Subcutaneous abdominal adipose tissue (tissue), 5 donors: ENCODE measurements around the gene OBSCN.

Experiments used
- H3K27ac ChIP-seq: one replicate; pipeline ENCODE4 v1.7.0; 2013; ENCODE audit warnings: low read depth, mild to moderate bottlenecking, inconsistent platforms, low read length, moderate library complexity
- H3K27me3 ChIP-seq, 5 donors: one replicate each; pipeline ENCODE4 v1.7.0; 2013; ENCODE audit warnings: low read length in 5 of 5, inconsistent platforms in 1 of 5; ENCODE audit not compliant: control insufficient read depth in 5 of 5, insufficient read depth in 4 of 5
- H3K36me3 ChIP-seq, 5 donors: one replicate each; pipeline ENCODE4 v1.7.0; 2013; ENCODE audit warnings: low read length in 5 of 5; ENCODE audit not compliant: control insufficient read depth in 5 of 5, insufficient read depth in 5 of 5
- H3K4me1 ChIP-seq, 5 donors: one replicate each; pipeline ENCODE4 v1.7.0; 2013; ENCODE audit warnings: low read length in 5 of 5, mild to moderate bottlenecking in 3 of 5, moderate library complexity in 1 of 5; ENCODE audit not compliant: control insufficient read depth in 5 of 5, insufficient read depth in 5 of 5
- H3K4me3 ChIP-seq, 5 donors: one replicate each; pipeline ENCODE4 v1.7.0; 2013; ENCODE audit warnings: low read length in 5 of 5, low read depth in 1 of 5
- H3K9ac ChIP-seq, 5 donors: one replicate each; pipeline ENCODE4 v1.7.0; 2013; ENCODE audit warnings: low read length in 5 of 5, mild to moderate bottlenecking in 4 of 5, moderate library complexity in 3 of 5
- H3K9me3 ChIP-seq, 5 donors: one replicate each; pipeline ENCODE4 v1.7.0; 2013; ENCODE audit warnings: low read length in 5 of 5; ENCODE audit not compliant: control insufficient read depth in 5 of 5
- donor health status: healthy.
- donor health status: healthy.
- donor health status: healthy.
- donor health status: healthy.
- donor health status: healthy.

The OBSCN gene

GRCh38 chr1:228339766-228340685 is 132.2 kb downstream of the OBSCN start:
- Histone ChIP-seq H3K27ac (no peak overlapping the region), H3K4me1 (no peaks in the 10 kb centered on the region), H3K4me3 (no peak overlapping the region), H3K9ac (no peak overlapping the region), H3K9me3 (peaks cover 0 to 12% (median 6%) of the 10 kb centered on the region in 5 donors), H3K27me3 (no peaks in the 10 kb centered on the region), H3K36me3 (peaks cover 0 to 9% (median 0%) of the 10 kb centered on the region in 5 donors)

DNA sequence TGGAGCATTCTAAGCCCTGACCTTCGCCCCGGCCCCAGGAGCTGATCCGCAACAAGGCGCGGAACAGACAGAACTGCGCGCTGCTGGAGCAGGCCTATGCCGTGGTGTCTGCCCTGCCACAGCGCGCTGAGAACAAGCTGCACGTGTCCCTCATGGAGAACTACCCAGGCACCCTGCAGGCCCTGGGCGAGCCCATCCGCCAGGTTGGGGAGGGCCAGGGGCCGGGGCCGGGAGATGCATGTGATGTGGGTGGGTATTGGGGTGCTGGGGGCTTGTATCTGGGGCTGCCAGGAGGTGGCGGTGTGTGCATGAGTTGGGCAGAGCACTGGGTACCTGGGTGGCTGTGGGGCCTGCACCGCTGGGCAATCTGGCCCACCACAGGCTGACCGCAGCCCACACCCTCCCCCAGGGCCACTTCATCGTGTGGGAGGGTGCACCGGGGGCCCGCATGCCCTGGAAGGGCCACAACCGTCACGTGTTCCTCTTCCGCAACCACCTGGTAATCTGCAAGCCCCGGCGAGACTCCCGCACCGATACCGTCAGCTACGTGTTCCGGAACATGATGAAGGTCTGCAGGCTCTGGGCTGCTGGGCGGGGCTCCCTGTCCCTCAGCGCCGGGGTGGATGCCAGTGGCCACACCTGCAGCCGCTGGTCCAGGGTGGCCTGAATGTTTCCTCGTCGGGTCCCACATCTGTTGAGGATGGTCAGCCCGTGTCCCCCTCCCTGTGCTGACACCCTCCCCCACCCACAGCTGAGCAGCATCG is 133.0 kb downstream of the OBSCN start:
- H3K27me3 ChIP-seq: no peaks in the 10 kb centered on the region
- no peaks in the 10 kb centered on the region for H3K4me1 ChIP-seq
- H3K27ac ChIP-seq: no peak overlapping the region
- no peak overlapping the region for H3K9ac ChIP-seq
- peaks cover 0 to 9% (median 0%) of the 10 kb centered on the region in 5 donors for H3K36me3 ChIP-seq
- peaks cover 0 to 12% (median 6%) of the 10 kb centered on the region in 5 donors for H3K9me3 ChIP-seq
- no peak overlapping the region for H3K4me3 ChIP-seq

- no peak overlapping the region for H3K4me3 ChIP-seq
- no peak overlapping the region for H3K9ac ChIP-seq
- H3K4me1 ChIP-seq: no peaks in the 10 kb centered on the region
- no peaks in the 10 kb centered on the region for H3K27me3 ChIP-seq
- H3K27ac ChIP-seq: no peak overlapping the region
- peaks cover 0 to 9% (median 0%) of the 10 kb centered on the region in 5 donors for H3K36me3 ChIP-seq
- H3K9me3 ChIP-seq: peaks cover 0 to 12% (median 6%) of the 10 kb centered on the region in 5 donors
Measured at GRCh38 chr1:228341450-228341813, 133.6 kb downstream of the OBSCN start.

GRCh38 chr1:228341814-228342626 is 134.2 kb downstream of the OBSCN start:
- Histone ChIP-seq H3K4me3 (no peak overlapping the region), H3K36me3 (peaks cover 0 to 9% (median 0%) of the 10 kb centered on the region in 5 donors), H3K9ac (no peak overlapping the region), H3K27me3 (no peaks in the 10 kb centered on the region), H3K27ac (no peak overlapping the region), H3K9me3 (peaks cover 0 to 12% (median 6%) of the 10 kb centered on the region in 5 donors), H3K4me1 (no peaks in the 10 kb centered on the region)

GRCh38 chr1:228342627-228343190 is 134.9 kb downstream of the OBSCN start:
- Histone ChIP-seq H3K4me3 (no peak overlapping the region), H3K4me1 (no peaks in the 10 kb centered on the region), H3K9me3 (peaks cover 0 to 12% (median 6%) of the 10 kb centered on the region in 5 donors), H3K27me3 (no peaks in the 10 kb centered on the region), H3K9ac (no peak overlapping the region), H3K36me3 (peaks cover 0 to 9% (median 0%) of the 10 kb centered on the region in 5 donors), H3K27ac (no peak overlapping the region)

DNA sequence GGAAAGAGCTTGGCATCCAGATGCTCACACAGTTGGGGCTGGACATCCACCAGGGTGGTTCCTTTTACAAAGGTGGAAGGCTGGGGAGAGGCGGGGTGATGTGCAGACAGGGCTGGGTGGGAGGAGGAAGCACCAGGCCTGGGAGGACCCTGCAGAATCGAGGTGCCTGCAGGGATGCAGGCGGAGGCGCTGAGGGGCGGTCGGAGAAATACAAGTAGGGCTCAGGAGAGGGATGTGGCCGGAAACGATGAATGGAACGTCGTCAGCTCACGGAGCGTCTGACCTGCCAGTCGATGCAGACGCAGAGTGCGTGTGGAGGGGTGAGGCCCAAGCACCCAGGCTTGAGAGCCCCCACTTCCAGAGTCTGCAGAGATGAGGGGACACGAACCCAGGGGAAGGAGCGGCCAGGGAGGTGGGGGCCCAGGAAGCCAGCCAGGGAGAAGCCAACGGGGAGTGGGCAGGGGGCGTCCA is 135.4 kb downstream of the OBSCN start:
- Histone ChIP-seq H3K4me1 (no peaks in the 10 kb centered on the region), H3K9ac (no peak overlapping the region), H3K27me3 (no peaks in the 10 kb centered on the region), H3K4me3 (no peak overlapping the region), H3K36me3 (peaks cover 0 to 9% (median 0%) of the 10 kb centered on the region in 5 donors), H3K9me3 (peaks cover 0 to 12% (median 6%) of the 10 kb centered on the region in 5 donors), H3K27ac (no peak overlapping the region)

DNA sequence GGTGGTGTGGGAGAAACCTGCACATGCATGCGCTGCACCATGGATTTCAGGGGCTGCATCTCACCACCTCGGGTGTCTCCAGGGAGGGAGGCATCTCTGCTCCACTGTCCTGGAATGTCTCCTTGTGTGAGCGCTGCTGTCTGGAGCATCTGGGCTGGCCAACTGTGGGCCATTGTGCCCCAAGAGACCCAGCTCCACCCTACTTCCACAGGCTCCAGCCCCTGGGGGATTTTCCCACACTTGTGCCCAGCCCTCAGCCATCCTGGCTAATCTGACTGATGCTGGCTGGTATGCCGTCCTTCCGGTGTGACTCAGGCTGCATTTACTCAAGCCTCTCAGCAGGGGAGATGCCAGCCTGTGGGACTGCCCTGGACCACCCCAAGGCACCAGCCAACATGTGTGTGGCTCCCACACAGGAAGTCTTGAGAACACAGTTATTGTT is 136.8 kb downstream of the OBSCN start:
- peaks cover 0 to under 1% (median 0%) of the 10 kb centered on the region in 5 donors for H3K36me3 ChIP-seq
- H3K9ac ChIP-seq: no peak overlapping the region
- H3K4me1 ChIP-seq: no peaks in the 10 kb centered on the region
- H3K4me3 ChIP-seq: no peak overlapping the region
- H3K27me3 ChIP-seq: no peaks in the 10 kb centered on the region
- H3K27ac ChIP-seq: no peak overlapping the region
- H3K9me3 ChIP-seq: peaks cover 0 to 12% (median 6%) of the 10 kb centered on the region in 5 donors

- Histone ChIP-seq H3K9ac (no peak overlapping the region), H3K36me3 (no peaks in the 10 kb centered on the region), H3K4me1 (no peaks in the 10 kb centered on the region), H3K4me3 (no peak overlapping the region), H3K27me3 (no peaks in the 10 kb centered on the region), H3K27ac (no peak overlapping the region), H3K9me3 (peaks cover 0 to 12% (median 6%) of the 10 kb centered on the region in 5 donors)
Measured at GRCh38 chr1:228345201-228345930, 137.5 kb downstream of the OBSCN start.

DNA sequence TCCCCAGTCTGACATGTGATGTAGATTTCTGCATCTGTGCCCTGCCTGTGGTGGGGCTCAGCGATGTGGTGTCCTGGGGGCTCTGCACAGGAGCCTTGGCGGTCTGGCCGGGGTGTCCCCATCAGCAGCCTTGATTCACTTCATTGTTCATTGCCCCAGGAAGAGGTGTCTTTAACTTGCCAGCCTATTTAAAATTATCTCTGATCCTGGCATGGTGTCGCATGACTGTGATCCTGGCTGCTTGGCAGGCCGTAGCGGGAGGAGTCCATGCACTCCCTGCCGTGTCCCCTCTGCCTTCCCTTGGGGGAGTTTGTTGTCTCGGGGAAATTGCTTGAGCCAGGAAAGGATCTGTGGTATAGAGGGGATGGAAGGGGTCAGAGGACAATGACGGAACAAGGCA is 138.9 kb downstream of the OBSCN start:
- Histone ChIP-seq H3K9ac (no peak overlapping the region), H3K27me3 (no peaks in the 10 kb centered on the region), H3K4me1 (no peaks in the 10 kb centered on the region), H3K9me3 (peaks cover 0 to 12% (median 6%) of the 10 kb centered on the region in 5 donors), H3K27ac (no peak overlapping the region), H3K4me3 (no peak overlapping the region), H3K36me3 (no peaks in the 10 kb centered on the region)
